ENCODE results near the gene GLIS1.

DNA sequence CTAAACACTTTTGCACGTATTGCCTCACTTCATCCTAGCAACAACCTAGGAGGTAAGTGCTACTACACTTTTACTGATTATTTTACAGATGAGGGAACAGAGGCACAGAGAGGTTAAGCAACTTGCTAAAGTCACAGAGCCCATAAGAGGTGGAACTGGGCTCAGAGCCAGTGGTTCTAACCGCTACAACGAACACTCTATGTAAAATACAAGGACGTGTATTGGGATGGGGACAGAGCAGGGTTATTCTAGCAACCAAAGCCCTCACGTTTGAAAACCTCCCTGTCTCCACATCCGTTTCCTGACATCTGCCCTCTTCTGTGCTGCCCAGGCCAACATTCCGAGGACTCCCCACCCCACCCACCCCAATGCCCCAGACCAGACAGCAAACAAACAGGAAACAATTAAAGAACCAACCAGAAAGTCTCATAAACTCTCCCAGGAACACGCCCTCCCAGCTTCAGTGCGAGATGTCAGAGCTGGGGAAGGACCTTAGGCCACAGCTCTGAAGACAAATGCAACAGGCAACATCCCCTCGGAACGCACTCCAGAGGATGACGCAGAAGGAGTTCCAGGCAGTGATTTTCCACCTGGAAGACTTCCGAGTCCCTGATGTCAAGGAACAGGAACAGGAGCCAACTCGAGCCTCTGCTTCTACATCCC is 41.1 kb downstream of the GLIS1 start:
- TF ChIP-seq CTCF (IDR thresholded peaks at IDR 0.05; ENCODE audit: insufficient read depth, low read length, poor library complexity, severe bottlenecking) (no peak), EZH2phosphoT487 (conservative IDR thresholded peaks at IDR 0.05; ENCODE audit: low read length) (no peak)
